Loucy (cell line): ENCODE data around the gene ASTN2.
"Not testable (repeated sequence)": the region's sequence is repeated elsewhere in the genome, so short reads cannot be mapped to it uniquely, and the experiment has no call there.

Experiments
- H2AFZ ChIP-seq: fragments of 200-600 bp; sonication (generic); 2 replicates; pipeline ENCODE4 v1.6.0; 2016; ENCODE audit warnings: antibody characterized with exemption, mild to moderate bottlenecking, low read length, moderate library complexity
- H3F3A ChIP-seq: fragments of 200-600 bp; 2 replicates; pipeline ENCODE4 v1.6.0; 2016; ENCODE audit warnings: antibody characterized with exemption, low read depth, mild to moderate bottlenecking
- H3K27me3 ChIP-seq: fragments of 200-600 bp; sonication (generic); 2 replicates; pipeline ENCODE4 v1.6.1; 2014; ENCODE audit warnings: low read length, mild to moderate bottlenecking; ENCODE audit not compliant: insufficient read depth, poor library complexity, severe bottlenecking
- H3K36me3 ChIP-seq: fragments of 200-600 bp; sonication (generic); 2 replicates; pipeline ENCODE4 v1.6.1; 2016; ENCODE audit warnings: low read length; ENCODE audit not compliant: insufficient read depth
- H3K4me1 ChIP-seq: fragments of 200-600 bp; sonication (generic); 2 replicates; pipeline ENCODE4 v1.5.1; 2014; ENCODE audit warnings: low read length, mild to moderate bottlenecking; ENCODE audit not compliant: insufficient read depth, poor library complexity, severe bottlenecking
- H3K4me2 ChIP-seq: fragments of 200-600 bp; sonication (generic); 2 replicates; pipeline ENCODE4 v1.6.0; 2014; ENCODE audit warnings: antibody characterized with exemption, low read length, low read depth, mild to moderate bottlenecking; ENCODE audit not compliant: poor library complexity, severe bottlenecking
- H3K4me3 ChIP-seq: fragments of 200-600 bp; sonication (generic); 2 replicates; pipeline ENCODE4 v1.5.1; 2014; ENCODE audit warnings: low read length, mild to moderate bottlenecking, mixed read lengths; ENCODE audit not compliant: poor library complexity, severe bottlenecking
- H3K79me2 ChIP-seq: fragments of 200-600 bp; sonication (generic); 2 replicates; pipeline ENCODE4 v1.6.1; 2014; ENCODE audit warnings: low read length; ENCODE audit not compliant: insufficient read depth
- H3K9ac ChIP-seq: fragments of 200-600 bp; sonication (generic); 2 replicates; pipeline ENCODE4 v1.6.0; 2014; ENCODE audit warnings: mild to moderate bottlenecking, low read depth, low read length, moderate library complexity; ENCODE audit not compliant: poor library complexity, severe bottlenecking
- H3K9me2 ChIP-seq: fragments of 200-600 bp; sonication (generic); replicated peaks from 2 replicates; pipeline ENCODE4 v1.6.1; 2016; ENCODE audit warnings: low read depth, low read length, mixed read lengths
- H3K9me3 ChIP-seq: fragments of 200-600 bp; sonication (generic); 2 replicates; pipeline ENCODE4 v1.6.1; 2014; ENCODE audit warnings: mild to moderate bottlenecking, antibody characterized with exemption, low read length, low read depth; ENCODE audit not compliant: insufficient read depth
- H4K20me1 ChIP-seq: fragments of 200-600 bp; sonication (generic); 2 replicates; pipeline ENCODE4 v1.6.0; 2014; ENCODE audit warnings: antibody characterized with exemption, low read length, mild to moderate bottlenecking; ENCODE audit not compliant: insufficient read depth, poor library complexity, severe bottlenecking
- CTCF ChIP-seq: fragments of 200-600 bp; sonication (generic); conservative IDR thresholded peaks from 2 replicates; pipeline ENCODE4 v1.5.1; 2014; ENCODE audit warnings: mild to moderate bottlenecking, antibody characterized with exemption, low read length
- EZH2phosphoT487 ChIP-seq: fragments of 200-600 bp; IDR thresholded peaks from 2 replicates; pipeline ENCODE4 v1.6.1; 2018; ENCODE audit warnings: antibody characterized with exemption, mild to moderate bottlenecking, moderate library complexity, borderline replicate concordance

Gene ASTN2

GRCh38 chr9:116460026-116460425 lies 954.8 kb downstream of the ASTN2 start:
- no peak overlapping the region for H2AFZ ChIP-seq
- H3K9me2 ChIP-seq, result no peaks in the 10 kb centered on the region
- no peaks in the 10 kb centered on the region for H3K79me2 ChIP-seq
- H3K36me3 ChIP-seq, result no peaks in the 10 kb centered on the region
- H3K4me2 ChIP-seq, result no peak overlapping the region
- no peaks in the 10 kb centered on the region for H3K4me1 ChIP-seq
- TF ChIP-seq CTCF, result no peak
- TF ChIP-seq EZH2phosphoT487, result no peak
- H3F3A ChIP-seq, result no peaks in the 10 kb centered on the region
- no peaks in the 10 kb centered on the region for H3K9me3 ChIP-seq
- no peak overlapping the region for H3K9ac ChIP-seq
- no peak overlapping the region for H3K4me3 ChIP-seq
- no peaks in the 10 kb centered on the region for H3K27me3 ChIP-seq
- no peaks in the 10 kb centered on the region for H4K20me1 ChIP-seq

- Histone ChIP-seq H3K79me2 (no peaks in the 10 kb centered on the region), H3K36me3 (no peaks in the 10 kb centered on the region), H3K9ac (no peak overlapping the region), H3K4me1 (no peaks in the 10 kb centered on the region), H4K20me1 (no peaks in the 10 kb centered on the region), H3K4me3 (no peak overlapping the region), H3K4me2 (no peak overlapping the region), H3K27me3 (no peaks in the 10 kb centered on the region), H3K9me3 (no peaks in the 10 kb centered on the region), H2AFZ (no peak overlapping the region), H3F3A (no peaks in the 10 kb centered on the region), H3K9me2 (no peaks in the 10 kb centered on the region)
- TF ChIP-seq CTCF (no peak), EZH2phosphoT487 (no peak)
Observed at GRCh38 chr9:116459576-116459975, 955.3 kb downstream of the ASTN2 start.

GRCh38 chr9:116456490-116457088 lies 958.3 kb downstream of the ASTN2 start:
- no peak overlapping the region for H3K9ac ChIP-seq
- no peaks in the 10 kb centered on the region for H3K27me3 ChIP-seq
- H4K20me1 ChIP-seq, result no peaks in the 10 kb centered on the region
- TF ChIP-seq EZH2phosphoT487 (no peak), CTCF (no peak)
- H3K36me3 ChIP-seq, result no peaks in the 10 kb centered on the region
- H3K4me3 ChIP-seq, result no peak overlapping the region
- H3K4me1 ChIP-seq, result no peaks in the 10 kb centered on the region
- H3K9me3 ChIP-seq, result no peaks in the 10 kb centered on the region
- no peaks in the 10 kb centered on the region for H3F3A ChIP-seq
- H3K79me2 ChIP-seq, result no peaks in the 10 kb centered on the region
- H3K4me2 ChIP-seq, result no peak overlapping the region
- H2AFZ ChIP-seq, result no peak overlapping the region
- H3K9me2 ChIP-seq, result no peaks in the 10 kb centered on the region

GRCh38 chr9:116454539-116454938 lies 960.3 kb downstream of the ASTN2 start:
- not testable (repeated sequence) for H3K79me2 ChIP-seq, H4K20me1 ChIP-seq, H3K9me3 ChIP-seq, H3F3A ChIP-seq, H3K36me3 ChIP-seq, H3K4me2 ChIP-seq, H3K9me2 ChIP-seq, H3K4me3 ChIP-seq, H3K9ac ChIP-seq, H3K4me1 ChIP-seq, H3K27me3 ChIP-seq, H2AFZ ChIP-seq
